GM18951 (cell line): ENCODE data around the gene ZSCAN5B.
"Not testable (repeated sequence)": the region's sequence is repeated elsewhere in the genome, so short reads cannot be mapped to it uniquely, and the experiment has no call there.

Experiments
- POLR2A ChIP-seq: IDR thresholded peaks from 4 replicates; pipeline ENCODE4 v1.6.1; 2011; ENCODE audit warnings: mild to moderate bottlenecking; ENCODE audit not compliant: insufficient read length, insufficient read depth; ENCODE audit errors: extremely low read depth
- in situ Hi-C: fragments of 300-500 bp; cut with MboI; formaldehyde crosslinking; loops from one replicate; pipeline ENCODE4 v1.12.0; 2022; ENCODE audit warnings: low sequenced_read_pairs, mixed read lengths, inconsistent platforms; ENCODE audit not compliant: unreplicated experiment

ZSCAN5B gene

GRCh38 chr19:56199687-56200086, 2.1 kb upstream of the ZSCAN5B start:
- in situ Hi-C loops = no loop called here
- TF ChIP-seq POLR2A = no peak

DNA sequence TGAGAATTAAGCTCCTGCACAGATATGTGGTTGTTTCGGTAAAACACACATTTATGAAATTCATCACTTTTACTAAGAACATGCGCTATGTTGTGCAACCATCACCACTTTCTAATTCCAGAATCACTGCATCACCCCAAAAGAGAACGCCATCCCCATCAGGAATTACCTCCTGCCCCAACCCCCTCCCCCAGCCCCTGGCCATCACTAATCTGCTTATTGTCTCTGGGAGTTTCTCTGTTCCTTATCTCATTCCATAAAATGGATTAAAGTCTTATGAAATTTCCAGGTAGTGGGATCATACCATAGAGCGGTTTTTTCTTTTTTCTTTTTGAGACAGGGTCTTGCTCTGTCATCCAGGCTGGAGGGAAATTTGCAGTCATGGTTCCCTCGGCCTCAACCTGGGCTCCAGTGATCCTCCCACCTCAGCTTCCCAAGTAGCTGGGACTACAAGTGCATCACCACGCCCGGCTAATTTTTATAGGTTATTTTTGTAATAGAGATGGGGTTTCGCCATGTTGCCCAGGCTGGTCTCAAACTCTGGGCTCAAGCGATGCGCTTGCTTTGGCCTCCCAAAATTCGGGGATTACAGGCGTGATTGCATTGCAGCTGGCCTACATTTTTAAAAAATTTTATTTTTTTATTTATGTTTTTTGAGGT, 3.5 kb downstream of the ZSCAN5B start:
- in situ Hi-C loops = no loop called here
- no peak for TF ChIP-seq POLR2A

DNA sequence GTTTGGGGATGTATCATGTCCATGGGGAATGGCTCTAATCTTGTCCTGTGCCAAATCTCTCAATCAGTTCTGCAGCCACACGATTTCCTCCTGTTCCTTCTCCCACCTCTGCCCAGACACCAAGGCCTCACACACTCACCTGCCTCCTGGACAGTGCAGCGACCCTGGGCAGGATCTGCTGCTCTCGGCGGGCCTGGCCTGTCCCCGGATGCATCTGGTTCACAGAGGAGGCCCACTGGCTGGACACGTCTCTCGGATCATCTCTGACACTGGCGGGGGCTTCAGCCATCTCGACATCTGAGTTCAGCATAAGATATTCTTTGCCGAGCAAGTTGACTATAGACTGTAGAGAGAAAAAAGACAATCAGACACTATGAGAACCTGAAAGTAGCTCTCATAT, 5.9 kb downstream of the ZSCAN5B start:
- TF ChIP-seq POLR2A = no peak
- in situ Hi-C loops = no loop called here

DNA sequence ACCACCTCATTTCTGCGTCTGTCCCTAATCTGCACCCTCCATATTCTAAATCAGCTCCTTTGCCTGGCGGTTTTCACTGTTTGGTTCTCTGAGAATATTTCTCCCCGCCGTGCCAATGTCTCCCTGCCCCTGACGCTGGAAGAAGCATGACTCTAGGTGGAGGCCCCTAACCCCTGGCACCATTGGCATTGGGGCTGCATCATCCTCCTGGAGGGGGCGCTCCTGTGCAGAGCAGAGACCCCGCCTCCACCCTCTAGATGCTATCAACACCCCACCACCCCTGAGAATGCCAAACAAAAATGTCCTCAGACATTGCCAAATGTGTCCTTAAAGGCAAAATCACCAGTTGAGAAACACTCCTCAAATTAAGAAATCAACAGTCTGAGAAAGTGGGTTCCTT, 6.5 kb downstream of the ZSCAN5B start:
- in situ Hi-C loops = no loop called here
- no peak for TF ChIP-seq POLR2A

- in situ Hi-C loops = no loop called here
- no peak for TF ChIP-seq POLR2A
Observed at GRCh38 chr19:56189785-56190184, 7.8 kb downstream of the ZSCAN5B start.

- no peak for TF ChIP-seq POLR2A
- in situ Hi-C loops = no loop called here
Observed at GRCh38 chr19:56177564-56178243, 19.9 kb downstream of the ZSCAN5B start.

DNA sequence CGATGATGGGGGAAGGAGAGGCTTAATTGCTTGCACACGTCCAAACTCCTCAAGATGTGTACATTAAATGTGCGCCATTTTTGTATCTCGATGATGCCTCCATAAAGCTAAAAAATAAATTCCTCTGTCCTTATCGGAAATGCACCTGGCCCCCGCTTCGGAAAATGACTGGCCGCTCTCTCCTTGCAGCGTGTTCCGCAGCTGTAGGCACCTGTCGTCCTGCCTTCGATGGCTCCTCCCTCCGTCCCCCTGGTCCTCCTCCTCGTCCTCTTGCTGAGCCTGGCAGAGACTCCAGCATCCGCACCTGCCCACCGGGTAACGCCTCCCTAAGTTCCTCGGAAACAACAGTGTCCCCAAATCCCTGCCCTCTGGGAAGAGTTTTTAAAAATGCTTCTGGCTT, 20.7 kb downstream of the ZSCAN5B start:
- no peak for TF ChIP-seq POLR2A
- in situ Hi-C loops = no loop called here

DNA sequence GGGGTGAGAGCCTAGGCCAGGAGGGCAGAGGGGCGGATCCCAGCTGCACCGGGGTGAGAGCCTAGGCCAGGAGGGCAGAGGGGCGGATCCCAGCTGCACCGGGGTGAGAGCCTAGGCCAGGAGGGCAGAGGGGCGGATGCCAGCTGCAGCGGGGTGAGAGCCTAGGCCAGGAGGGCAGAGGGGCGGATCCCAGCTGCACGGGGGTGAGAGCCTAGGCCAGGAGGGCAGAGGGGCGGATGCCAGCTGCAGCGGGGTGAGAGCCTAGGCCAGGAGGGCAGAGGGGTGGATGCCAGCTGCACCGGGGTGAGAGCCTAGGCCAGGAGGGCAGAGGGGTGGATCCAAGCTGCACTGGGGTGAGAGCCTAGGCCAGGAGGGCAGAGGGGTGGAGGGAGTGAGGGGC, 21.3 kb downstream of the ZSCAN5B start:
- in situ Hi-C loops = not testable (repeated sequence)

GRCh38 chr19:56175861-56176307, 21.7 kb downstream of the ZSCAN5B start, which contains the start of gene GALP:
GALP (plus strand) TSS chr19:56176008; CDS start chr19:56177109, 1,101 bp downstream.
- in situ Hi-C loops = not testable (repeated sequence)

DNA sequence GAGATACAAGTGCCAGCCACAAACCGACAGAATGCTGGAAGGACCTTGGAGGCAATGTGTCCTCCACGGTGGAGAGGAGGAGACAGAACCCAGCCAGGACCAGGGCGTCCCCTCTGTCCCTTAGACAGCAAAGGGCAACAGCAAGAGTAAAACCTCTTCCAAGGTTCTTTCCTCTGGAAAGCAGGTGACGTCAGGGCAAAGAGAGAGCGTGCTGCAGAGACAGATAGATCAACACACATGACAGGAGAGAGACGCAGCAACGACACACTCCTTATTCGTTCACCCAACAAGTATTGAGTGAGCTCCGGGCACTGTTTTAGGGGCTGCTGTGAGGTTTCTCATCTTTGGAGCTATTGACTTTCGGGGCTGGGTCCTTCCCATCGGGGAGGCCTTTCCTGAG, 23.0 kb downstream of the ZSCAN5B start:
- in situ Hi-C loops = no loop called here
- TF ChIP-seq POLR2A = no peak

- in situ Hi-C loops = no loop called here
- TF ChIP-seq POLR2A = no peak
Observed at GRCh38 chr19:56174086-56174485, 23.5 kb downstream of the ZSCAN5B start.

DNA sequence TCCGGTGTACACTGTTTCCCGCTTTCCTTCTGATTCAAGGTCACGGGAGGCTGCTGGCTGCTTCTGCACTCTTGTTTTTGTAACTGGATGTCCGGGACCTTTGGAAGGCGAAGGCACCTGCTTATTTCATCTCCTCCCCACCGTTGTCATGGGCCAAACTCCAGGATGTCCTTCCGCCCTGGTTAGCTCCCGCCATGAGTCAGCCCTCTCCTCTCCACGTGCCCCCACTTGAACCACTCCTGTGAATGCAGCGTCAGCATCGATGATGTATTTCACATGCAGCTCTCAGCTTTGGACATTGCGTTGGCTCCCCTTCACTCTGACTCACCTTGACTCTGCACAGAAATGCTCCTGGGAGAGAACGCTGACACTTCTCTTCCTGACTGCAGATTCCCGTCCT, 27.3 kb downstream of the ZSCAN5B start:
- no peak for TF ChIP-seq POLR2A
- in situ Hi-C loops = no loop called here

- no peak for TF ChIP-seq POLR2A
- in situ Hi-C loops = loop anchor here (5.0 kb wide), 1 partner anchor 90 kb away; no protein-coding TSS in a partner anchor
Observed at GRCh38 chr19:56167064-56167578, 30.5 kb downstream of the ZSCAN5B start.

DNA sequence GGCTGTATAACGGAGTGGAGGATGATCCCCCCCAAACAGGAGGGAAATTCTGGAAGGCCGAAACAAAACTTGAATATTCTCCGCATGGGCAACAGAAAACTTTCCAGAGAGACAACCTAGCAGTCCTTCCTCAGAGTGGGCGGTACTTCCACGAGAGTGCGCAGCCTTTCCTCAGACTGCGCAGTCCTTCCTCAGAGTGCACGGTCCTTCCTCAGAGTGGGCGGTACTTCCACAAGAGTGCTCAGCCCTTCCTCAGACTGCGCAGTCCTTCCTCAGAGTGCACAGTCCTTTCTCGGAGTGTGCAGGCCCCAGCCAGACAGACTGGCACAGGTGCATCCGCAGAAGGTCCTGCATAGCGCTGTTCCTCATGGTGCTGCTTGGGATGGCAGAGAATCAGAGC, 34.5 kb downstream of the ZSCAN5B start:
- in situ Hi-C loops = no loop called here
- no peak for TF ChIP-seq POLR2A

DNA sequence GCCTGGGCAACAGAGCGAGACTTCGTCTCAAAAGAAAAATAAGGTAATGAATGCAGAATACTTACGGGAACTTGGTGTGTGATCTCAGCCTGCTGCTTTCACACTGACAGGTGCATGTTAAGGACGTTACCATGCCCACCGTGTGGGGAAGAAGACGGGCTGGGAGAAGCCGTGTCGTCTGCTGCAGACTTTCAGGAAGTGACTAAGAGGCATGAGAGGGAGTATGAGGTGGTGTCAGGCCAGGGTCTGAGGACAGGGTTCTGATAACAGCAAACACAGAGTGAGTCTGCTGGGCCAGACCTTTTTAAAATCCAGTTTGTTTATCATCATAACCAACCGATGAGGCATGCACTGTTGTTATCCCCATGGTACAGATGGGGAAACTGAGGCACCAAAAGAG, 35.3 kb downstream of the ZSCAN5B start:
- in situ Hi-C loops = no loop called here
- no peak for TF ChIP-seq POLR2A

DNA sequence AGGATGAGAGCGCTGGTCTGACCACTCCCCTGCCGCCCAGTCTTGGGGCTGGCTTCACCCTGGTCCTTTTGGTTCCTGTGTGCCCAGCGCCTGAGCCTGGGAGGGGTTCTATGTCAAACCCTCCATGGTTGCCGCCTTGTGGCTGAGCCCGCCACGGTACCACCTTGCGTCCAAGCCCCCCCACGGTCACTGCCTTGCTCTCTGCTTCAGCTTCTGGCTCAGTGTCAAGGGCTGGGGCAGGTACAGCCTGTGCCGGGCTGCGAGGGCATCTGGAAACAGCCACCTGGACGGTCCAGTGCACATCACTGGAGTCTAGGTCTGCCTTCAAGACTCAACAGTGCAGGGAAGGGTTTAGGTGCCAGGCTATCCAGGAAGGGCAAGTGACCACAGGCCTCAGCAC, 36.0 kb downstream of the ZSCAN5B start:
- TF ChIP-seq POLR2A = no peak
- in situ Hi-C loops = no loop called here
